Subcutaneous abdominal adipose tissue (tissue), 5 donors: ENCODE data around the gene TMED3.

Source experiments
- H3K27ac ChIP-seq: one replicate; pipeline ENCODE4 v1.7.0; 2013; ENCODE audit warnings: low read depth, mild to moderate bottlenecking, inconsistent platforms, low read length, moderate library complexity
- H3K27me3 ChIP-seq, 5 donors: one replicate each; pipeline ENCODE4 v1.7.0; 2013; ENCODE audit warnings: low read length in 5 of 5, inconsistent platforms in 1 of 5; ENCODE audit not compliant: control insufficient read depth in 5 of 5, insufficient read depth in 4 of 5
- H3K36me3 ChIP-seq, 5 donors: one replicate each; pipeline ENCODE4 v1.7.0; 2013; ENCODE audit warnings: low read length in 5 of 5; ENCODE audit not compliant: control insufficient read depth in 5 of 5, insufficient read depth in 5 of 5
- H3K4me1 ChIP-seq, 5 donors: one replicate each; pipeline ENCODE4 v1.7.0; 2013; ENCODE audit warnings: low read length in 5 of 5, mild to moderate bottlenecking in 3 of 5, moderate library complexity in 1 of 5; ENCODE audit not compliant: control insufficient read depth in 5 of 5, insufficient read depth in 5 of 5
- H3K4me3 ChIP-seq, 5 donors: one replicate each; pipeline ENCODE4 v1.7.0; 2013; ENCODE audit warnings: low read length in 5 of 5, low read depth in 1 of 5
- H3K9ac ChIP-seq, 5 donors: one replicate each; pipeline ENCODE4 v1.7.0; 2013; ENCODE audit warnings: low read length in 5 of 5, mild to moderate bottlenecking in 4 of 5, moderate library complexity in 3 of 5
- H3K9me3 ChIP-seq, 5 donors: one replicate each; pipeline ENCODE4 v1.7.0; 2013; ENCODE audit warnings: low read length in 5 of 5; ENCODE audit not compliant: control insufficient read depth in 5 of 5
- donor health status: healthy.
- donor health status: healthy.
- donor health status: healthy.
- donor health status: healthy.
- donor health status: healthy.

TMED3 gene

GRCh38 chr15:79310985-79311900, at the start of gene TMED3:
Gene TMED3, plus strand, starts transcription at chr15:79311112. Its CDS starts 138 bp downstream, at chr15:79311250.
- Histone ChIP-seq H3K27me3 (peaks cover 4 to 23% (median 11%) of the 10 kb centered on the region in 5 donors), H3K9ac (peak within 1 kb of the TSS in 3 of 5 donors; percentile 33 to 76 (median 72)), H3K9me3 (no peaks in the 10 kb centered on the region), H3K4me3 (peak within 1 kb of the TSS; percentile 69 to 84 (median 80)), H3K36me3 (peaks cover 3 to 16% (median 8%) of the 10 kb centered on the region in 5 donors), H3K4me1 (peaks cover 0 to 32% (median 27%) of the 10 kb centered on the region in 5 donors), H3K27ac (no peak within 1 kb of the TSS)

GRCh38 chr15:79261836-79262235, 49.1 kb upstream of the TMED3 start:
- H3K4me3 ChIP-seq: no peak overlapping the region
- H3K4me1 ChIP-seq: peaks cover 0 to 4% (median 0%) of the 10 kb centered on the region in 5 donors
- H3K9me3 ChIP-seq: peaks cover 0 to 1% (median 0%) of the 10 kb centered on the region in 5 donors
- peaks cover 3 to 14% (median 4%) of the 10 kb centered on the region in 5 donors for H3K27me3 ChIP-seq
- no peak overlapping the region for H3K9ac ChIP-seq
- H3K27ac ChIP-seq: no peak overlapping the region
- H3K36me3 ChIP-seq: no peaks in the 10 kb centered on the region

- Histone ChIP-seq H3K27me3 (peaks cover 3 to 14% (median 4%) of the 10 kb centered on the region in 5 donors), H3K27ac (no peak overlapping the region), H3K9me3 (no peaks in the 10 kb centered on the region)
Observed at GRCh38 chr15:79265167-79265566, 45.7 kb upstream of the TMED3 start.

GRCh38 chr15:79265987-79266579, 44.8 kb upstream of the TMED3 start:
- Histone ChIP-seq H3K9me3 (no peaks in the 10 kb centered on the region), H3K9ac (no peak overlapping the region), H3K27me3 (peaks cover 0 to 8% (median 4%) of the 10 kb centered on the region in 5 donors), H3K36me3 (no peaks in the 10 kb centered on the region), H3K4me1 (peaks cover 0 to 4% (median 0%) of the 10 kb centered on the region in 5 donors), H3K4me3 (no peak overlapping the region), H3K27ac (no peak overlapping the region)

More at GRCh38 chr15:79265167-79265566, 45.7 kb upstream of the TMED3 start:
- peaks cover 0 to 4% (median 0%) of the 10 kb centered on the region in 5 donors for H3K4me1 ChIP-seq
- no peak overlapping the region for H3K9ac ChIP-seq
- no peaks in the 10 kb centered on the region for H3K36me3 ChIP-seq
- H3K4me3 ChIP-seq: no peak overlapping the region

GRCh38 chr15:79282371-79283251, 28.3 kb upstream of the TMED3 start, which contains the start of gene ANKRD34C:
Gene ANKRD34C, plus strand, starts transcription at chr15:79282722. Its CDS starts 10,563 bp downstream, at chr15:79293285.
- peaks cover 0 to 9% (median 4%) of the 10 kb centered on the region in 5 donors for H3K9me3 ChIP-seq
- no peak within 1 kb of the TSS for H3K4me3 ChIP-seq
- H3K27ac ChIP-seq: no peak within 1 kb of the TSS
- H3K4me1 ChIP-seq: no peaks in the 10 kb centered on the region
- no peak within 1 kb of the TSS for H3K9ac ChIP-seq
- no peaks in the 10 kb centered on the region for H3K36me3 ChIP-seq
- H3K27me3 ChIP-seq: peaks cover 22 to 37% (median 27%) of the 10 kb centered on the region in 5 donors

- Histone ChIP-seq H3K27me3 (peaks cover 22 to 38% (median 32%) of the 10 kb centered on the region in 5 donors), H3K9ac (no peak overlapping the region), H3K36me3 (no peaks in the 10 kb centered on the region), H3K27ac (no peak overlapping the region), H3K9me3 (peaks cover 0 to 9% (median 4%) of the 10 kb centered on the region in 5 donors), H3K4me1 (no peaks in the 10 kb centered on the region), H3K4me3 (no peak overlapping the region)
Observed at GRCh38 chr15:79283252-79284048, 27.5 kb upstream of the TMED3 start.

GRCh38 chr15:79290642-79291275, 20.2 kb upstream of the TMED3 start:
- H3K27me3 ChIP-seq: peaks cover 0 to 8% (median 6%) of the 10 kb centered on the region in 5 donors
- H3K27ac ChIP-seq: no peak overlapping the region
- H3K9ac ChIP-seq: no peak overlapping the region
- H3K9me3 ChIP-seq: no peaks in the 10 kb centered on the region
- H3K4me3 ChIP-seq: no peak overlapping the region
- H3K36me3 ChIP-seq: no peaks in the 10 kb centered on the region
- H3K4me1 ChIP-seq: no peaks in the 10 kb centered on the region

GRCh38 chr15:79292011-79292410, 18.9 kb upstream of the TMED3 start:
- no peak overlapping the region for H3K27ac ChIP-seq
- H3K27me3 ChIP-seq: peaks cover 0 to 8% (median 3%) of the 10 kb centered on the region in 5 donors
- no peaks in the 10 kb centered on the region for H3K4me1 ChIP-seq
- no peak overlapping the region for H3K9ac ChIP-seq
- H3K36me3 ChIP-seq: no peaks in the 10 kb centered on the region
- H3K4me3 ChIP-seq: no peak overlapping the region
- no peaks in the 10 kb centered on the region for H3K9me3 ChIP-seq
